GM19452 (cell line): ENCODE results near the gene STK32B.
"Not testable (repeated sequence)": the region's sequence is repeated elsewhere in the genome, so short reads cannot be mapped to it uniquely, and the experiment has no call there.

Source experiments
- ATAC-seq: cut with Tn5 transposase; IDR thresholded peaks from one replicate; pipeline ENCODE4 v1.9.1; 2021; ENCODE audit not compliant: unreplicated experiment

STK32B gene

GRCh38 chr4:5051278-5052203 lies at the start of gene STK32B:
Gene STK32B (plus strand): TSS chr4:5051480.
- ATAC-seq: no peak

GRCh38 chr4:5001641-5002040 lies 49.6 kb upstream of the STK32B start:
- ATAC-seq: not testable (repeated sequence)

- no peak for ATAC-seq
Observed at GRCh38 chr4:5003372-5003857, 47.9 kb upstream of the STK32B start.

GRCh38 chr4:5003918-5004317 lies 47.4 kb upstream of the STK32B start:
- ATAC-seq: no peak

GRCh38 chr4:5004496-5004895 lies 46.8 kb upstream of the STK32B start:
- no peak for ATAC-seq

- ATAC-seq: not testable (repeated sequence)
Observed at GRCh38 chr4:5006932-5007331, 44.3 kb upstream of the STK32B start.

- ATAC-seq: no peak
Observed at GRCh38 chr4:5009796-5010195, 41.5 kb upstream of the STK32B start.

- ATAC-seq: no peak
Observed at GRCh38 chr4:5010984-5011383, 40.3 kb upstream of the STK32B start.

GRCh38 chr4:5012244-5012898 lies 38.9 kb upstream of the STK32B start:
- no peak for ATAC-seq

- ATAC-seq: no peak
Observed at GRCh38 chr4:5012958-5013357, 38.3 kb upstream of the STK32B start.

GRCh38 chr4:5014007-5014682 lies 37.1 kb upstream of the STK32B start:
- ATAC-seq: no peak

GRCh38 chr4:5018096-5018495 lies 33.2 kb upstream of the STK32B start:
- ATAC-seq: no peak

GRCh38 chr4:5018603-5019002 lies 32.7 kb upstream of the STK32B start:
- no peak for ATAC-seq

GRCh38 chr4:5019274-5019673 lies 32.0 kb upstream of the STK32B start, which contains the start of gene CYTL1:
Gene CYTL1 (minus strand): TSS chr4:5019458. CDS start chr4:5019445, 13 bp downstream.
- ATAC-seq: no peak

GRCh38 chr4:5019796-5020195 lies 31.5 kb upstream of the STK32B start:
- no peak for ATAC-seq

- ATAC-seq: no peak
Observed at GRCh38 chr4:5020341-5020740, 30.9 kb upstream of the STK32B start.

GRCh38 chr4:5021546-5021945 lies 29.7 kb upstream of the STK32B start:
- no peak for ATAC-seq

GRCh38 chr4:5024673-5025072 lies 26.6 kb upstream of the STK32B start:
- no peak for ATAC-seq

GRCh38 chr4:5026371-5026770 lies 24.9 kb upstream of the STK32B start:
- no peak for ATAC-seq

- ATAC-seq: no peak
Observed at GRCh38 chr4:5027346-5027745, 23.9 kb upstream of the STK32B start.

GRCh38 chr4:5028480-5028879 lies 22.8 kb upstream of the STK32B start:
- no peak for ATAC-seq
